GM23338 (cell line): Measurements from ENCODE around the gene ANAPC7. TPM values are rescaled to one million over a fixed set of nuclear protein-coding genes. Genes with fewer than 3 reads are reported as not detected.

Experiments
- ATAC-seq: fragments of 200-7000 bp; cut with Tn5 transposase; 3 replicates; pipeline ENCODE4 v1.9.1; 2020
- DNase-seq: peaks from one replicate; pipeline ENCODE4 v3.0.0-alpha.2; 2015; ENCODE audit warnings: low spot score
- H2AFZ ChIP-seq: fragments of 200-600 bp; sonication (generic); 2 replicates; pipeline ENCODE4 v1.8.0; 2016; ENCODE audit warnings: antibody characterized with exemption, mild to moderate bottlenecking, moderate library complexity
- H3F3A ChIP-seq: fragments of 200-600 bp; sonication (generic); replicated peaks from 2 replicates; pipeline ENCODE4 v1.8.0; 2017; ENCODE audit warnings: antibody characterized with exemption, mixed run types, low read depth
- H3K27ac ChIP-seq: fragments of 200-600 bp; sonication (generic); 2 replicates; pipeline ENCODE4 v1.6.1; 2016; ENCODE audit warnings: low read depth
- H3K27me3 ChIP-seq: fragments of 200-600 bp; sonication (generic); 2 replicates; pipeline ENCODE4 v1.8.0; 2016; ENCODE audit warnings: mild to moderate bottlenecking, mixed run types, moderate library complexity; ENCODE audit not compliant: insufficient read depth
- H3K36me3 ChIP-seq: fragments of 200-600 bp; sonication (generic); 2 replicates; pipeline ENCODE4 v1.8.0; 2016; ENCODE audit warnings: mild to moderate bottlenecking; ENCODE audit not compliant: insufficient read depth
- H3K4me1 ChIP-seq: fragments of 200-600 bp; sonication (generic); 2 replicates; pipeline ENCODE4 v1.8.0; 2016; ENCODE audit warnings: mild to moderate bottlenecking, moderate library complexity; ENCODE audit not compliant: insufficient read depth
- H3K4me2 ChIP-seq: fragments of 200-600 bp; sonication (generic); 2 replicates; pipeline ENCODE4 v1.7.1; 2017; ENCODE audit warnings: mixed run types
- H3K4me3 ChIP-seq: fragments of 200-600 bp; sonication (generic); 2 replicates; pipeline ENCODE4 v1.6.1; 2016; ENCODE audit warnings: mixed run types
- H3K79me2 ChIP-seq: fragments of 200-600 bp; sonication (generic); replicated peaks from 2 replicates; pipeline ENCODE4 v1.8.0; 2017; ENCODE audit warnings: mild to moderate bottlenecking; ENCODE audit not compliant: insufficient read depth
- H3K9me2 ChIP-seq: fragments of 200-600 bp; sonication (generic); 2 replicates; pipeline ENCODE4 v1.8.0; 2017; ENCODE audit not compliant: insufficient read depth
- H4K20me1 ChIP-seq: fragments of 200-600 bp; sonication (generic); replicated peaks from 2 replicates; pipeline ENCODE4 v1.8.0; 2017; ENCODE audit warnings: mild to moderate bottlenecking; ENCODE audit not compliant: insufficient read depth
- H3K27ac Mint-ChIP-seq: 2 replicates; pipeline ENCODE4 v1.8.0; 2020; ENCODE audit warnings: inconsistent platforms, mild to moderate bottlenecking, moderate library complexity, mixed read lengths
- H3K27me3 Mint-ChIP-seq: 3 replicates; pipeline ENCODE4 v1.8.0; 2022; ENCODE audit warnings: low read depth, mild to moderate bottlenecking, moderate library complexity, mixed read lengths, inconsistent platforms; ENCODE audit not compliant: insufficient read depth, poor library complexity
- H3K36me3 Mint-ChIP-seq: 3 replicates; pipeline ENCODE4 v1.8.0; 2021; ENCODE audit warnings: low read depth, mild to moderate bottlenecking, inconsistent platforms, moderate library complexity, mixed read lengths
- H3K4me1 Mint-ChIP-seq: 3 replicates; pipeline ENCODE4 v1.8.0; 2020; ENCODE audit warnings: mild to moderate bottlenecking, inconsistent platforms, mixed read lengths
- H3K4me3 Mint-ChIP-seq: 3 replicates; pipeline ENCODE4 v1.8.0; 2021; ENCODE audit warnings: moderate library complexity, mild to moderate bottlenecking, inconsistent platforms, mixed read lengths
- H3K9me3 Mint-ChIP-seq: 3 replicates; pipeline ENCODE4 v1.8.0; 2020; ENCODE audit warnings: moderate library complexity, mild to moderate bottlenecking, inconsistent platforms, mixed read lengths
- CREB1 ChIP-seq: fragments of 250-450 bp; sonication (Bioruptor Pico); IDR thresholded peaks from 2 replicates; pipeline ENCODE4 v1.5.0; 2020; ENCODE audit warnings: low read depth, mild to moderate bottlenecking, moderate library complexity
- EZH2 ChIP-seq: fragments of 200-600 bp; sonication (generic); IDR thresholded peaks from one replicate; pipeline ENCODE4 v1.8.0; 2017; ENCODE audit warnings: antibody characterized with exemption, mild to moderate bottlenecking, low read depth; ENCODE audit not compliant: unreplicated experiment
- EZH2phosphoT487 ChIP-seq: fragments of 200-600 bp; sonication (generic); IDR thresholded peaks from one replicate; pipeline ENCODE4 v1.8.1; 2018; ENCODE audit warnings: antibody characterized with exemption; ENCODE audit not compliant: unreplicated experiment
- JUNB ChIP-seq: IDR thresholded peaks from one replicate; pipeline ENCODE4 v1.6.1; 2016; ENCODE audit warnings: antibody characterized with exemption; ENCODE audit not compliant: unreplicated experiment
- NANOG ChIP-seq: IDR thresholded peaks from 2 replicates; pipeline ENCODE4 v1.6.1; 2016; ENCODE audit warnings: antibody characterized with exemption, borderline replicate concordance
- POLR2AphosphoS5 ChIP-seq: IDR thresholded peaks from 2 replicates; pipeline ENCODE4 v1.6.1; 2016; ENCODE audit warnings: antibody characterized with exemption, low read depth
- STAT1 ChIP-seq: IDR thresholded peaks from one replicate; pipeline ENCODE4 v1.6.1; 2016; ENCODE audit warnings: antibody characterized with exemption; ENCODE audit not compliant: unreplicated experiment
- ZNF114 ChIP-seq: fragments of 250-450 bp; sonication (Bioruptor Pico); IDR thresholded peaks from 2 replicates; pipeline ENCODE4 v1.5.0; 2020; ENCODE audit warnings: mild to moderate bottlenecking, moderate library complexity
- ZNF331 ChIP-seq: fragments of 250-450 bp; sonication (Bioruptor Pico); IDR thresholded peaks from 2 replicates; pipeline ENCODE4 v1.5.0; 2020; ENCODE audit warnings: low read depth, mild to moderate bottlenecking, moderate library complexity
- polyA plus RNA-seq: library from polyadenylated mRNA; unstranded; fragments of >200 nt; fragmentation: Nextera tagmentation; extraction: Ambion mirVana; gene quantifications from 2 replicates; pipeline ENCODE4 v1.2.1, GENCODE V29; 2016
- total RNA-seq: library from RNA; depleted of rRNA; stranded (reverse); fragments of >200 nt; shearing (Covaris generic); gene quantifications from 2 replicates; pipeline ENCODE4 v1.2.3, GENCODE V29; 2014
- TF ChIP-seq, protein P1 (sequence below): IDR thresholded peaks from one replicate; pipeline ENCODE4 v1.6.1; 2018; ENCODE audit warnings: antibody characterized with exemption; ENCODE audit not compliant: unreplicated experiment
- TF ChIP-seq, protein P2 (sequence below), 2 experiments: fragments of 200-600 bp in 1 of 2; sonication (generic) in 1 of 2; conservative IDR thresholded peaks; 2 replicates each; pipeline versions ENCODE4 v1.5.1 to v1.6.1; 2016 to 2017; ENCODE audit warnings: antibody characterized with exemption in 2 of 2, low read depth in 2 of 2, mild to moderate bottlenecking in 2 of 2, moderate library complexity in 1 of 2
- TF ChIP-seq, protein P3 (sequence below): IDR thresholded peaks from 2 replicates; pipeline ENCODE4 v1.6.1; 2016; ENCODE audit warnings: antibody characterized with exemption
- TF ChIP-seq, protein P4 (sequence below): fragments of 250-450 bp; sonication (Bioruptor Pico); IDR thresholded peaks from 2 replicates; pipeline ENCODE4 v1.5.0; 2020; ENCODE audit warnings: mild to moderate bottlenecking, moderate library complexity

ANAPC7 gene
- total and polyA plus RNA-seq, 2 experiments from 2014 or later: 71.0 to 99.3 TPM

DNA sequence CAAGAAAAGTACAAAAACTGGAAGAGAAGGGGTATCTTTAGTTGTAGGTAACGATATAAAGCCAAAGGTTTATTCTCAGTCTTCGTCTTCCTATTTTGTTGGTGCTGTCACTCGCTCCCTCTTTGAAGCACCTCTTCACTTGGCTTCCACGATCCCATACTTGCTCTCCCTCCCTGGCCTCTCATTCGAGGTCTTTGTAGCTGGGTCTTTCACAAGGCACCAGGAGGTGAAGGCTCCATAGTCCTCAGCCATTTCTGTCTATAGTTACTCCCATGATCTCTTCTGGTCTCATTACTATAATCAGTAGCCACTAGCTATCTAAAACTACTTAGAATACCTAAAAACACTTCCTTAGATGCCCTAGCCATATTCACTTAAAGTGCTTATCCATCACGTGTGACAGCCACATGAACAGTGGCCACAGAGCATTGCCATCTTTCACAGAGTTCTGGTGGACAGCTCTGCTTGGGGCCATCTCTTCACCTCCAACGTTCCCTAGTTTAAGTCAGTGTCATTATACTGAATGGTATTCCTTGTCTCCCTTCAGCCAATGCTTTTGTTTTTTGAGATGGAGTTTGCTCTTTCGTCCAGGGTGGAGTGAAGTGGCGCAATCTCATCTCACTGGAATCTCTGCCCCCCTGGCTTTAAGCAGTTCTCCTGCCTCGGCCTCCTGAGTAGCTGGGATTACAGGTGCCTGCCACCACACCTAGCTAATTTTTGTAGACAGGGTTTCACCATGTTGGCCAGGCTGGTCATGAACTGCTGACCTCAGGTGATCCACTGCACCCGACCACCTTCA lies 65.4 kb downstream of the ANAPC7 start:
- H2AFZ ChIP-seq: no peak overlapping the region
- no peaks in the 10 kb centered on the region for H3K4me1 ChIP-seq
- H3K9me2 ChIP-seq: no peaks in the 10 kb centered on the region
- no peak for DNase-seq
- Mint-ChIP-seq H3K4me3 (no peak overlapping the region), H3K36me3 (peaks cover 99% of the 10 kb centered on the region), H3K27me3 (no peaks in the 10 kb centered on the region), H3K27ac (no peak overlapping the region), H3K9me3 (no peaks in the 10 kb centered on the region; the same call in 2 of the 3 replicates), H3K4me1 (peaks cover 6% of the 10 kb centered on the region)
- TF ChIP-seq NANOG (no peak), CREB1 (CRISPR knock-in tag) (no peak), JUNB (no peak), EZH2 (no peak), EZH2phosphoT487 (no peak), ZNF331 (no peak), ZNF114 (CRISPR knock-in tag) (no peak), POLR2AphosphoS5 (no peak), STAT1 (no peak)
- TF ChIP-seq, protein P1, sequence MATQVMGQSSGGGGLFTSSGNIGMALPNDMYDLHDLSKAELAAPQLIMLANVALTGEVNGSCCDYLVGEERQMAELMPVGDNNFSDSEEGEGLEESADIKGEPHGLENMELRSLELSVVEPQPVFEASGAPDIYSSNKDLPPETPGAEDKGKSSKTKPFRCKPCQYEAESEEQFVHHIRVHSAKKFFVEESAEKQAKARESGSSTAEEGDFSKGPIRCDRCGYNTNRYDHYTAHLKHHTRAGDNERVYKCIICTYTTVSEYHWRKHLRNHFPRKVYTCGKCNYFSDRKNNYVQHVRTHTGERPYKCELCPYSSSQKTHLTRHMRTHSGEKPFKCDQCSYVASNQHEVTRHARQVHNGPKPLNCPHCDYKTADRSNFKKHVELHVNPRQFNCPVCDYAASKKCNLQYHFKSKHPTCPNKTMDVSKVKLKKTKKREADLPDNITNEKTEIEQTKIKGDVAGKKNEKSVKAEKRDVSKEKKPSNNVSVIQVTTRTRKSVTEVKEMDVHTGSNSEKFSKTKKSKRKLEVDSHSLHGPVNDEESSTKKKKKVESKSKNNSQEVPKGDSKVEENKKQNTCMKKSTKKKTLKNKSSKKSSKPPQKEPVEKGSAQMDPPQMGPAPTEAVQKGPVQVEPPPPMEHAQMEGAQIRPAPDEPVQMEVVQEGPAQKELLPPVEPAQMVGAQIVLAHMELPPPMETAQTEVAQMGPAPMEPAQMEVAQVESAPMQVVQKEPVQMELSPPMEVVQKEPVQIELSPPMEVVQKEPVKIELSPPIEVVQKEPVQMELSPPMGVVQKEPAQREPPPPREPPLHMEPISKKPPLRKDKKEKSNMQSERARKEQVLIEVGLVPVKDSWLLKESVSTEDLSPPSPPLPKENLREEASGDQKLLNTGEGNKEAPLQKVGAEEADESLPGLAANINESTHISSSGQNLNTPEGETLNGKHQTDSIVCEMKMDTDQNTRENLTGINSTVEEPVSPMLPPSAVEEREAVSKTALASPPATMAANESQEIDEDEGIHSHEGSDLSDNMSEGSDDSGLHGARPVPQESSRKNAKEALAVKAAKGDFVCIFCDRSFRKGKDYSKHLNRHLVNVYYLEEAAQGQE: no peak
- TF ChIP-seq, protein P2, sequence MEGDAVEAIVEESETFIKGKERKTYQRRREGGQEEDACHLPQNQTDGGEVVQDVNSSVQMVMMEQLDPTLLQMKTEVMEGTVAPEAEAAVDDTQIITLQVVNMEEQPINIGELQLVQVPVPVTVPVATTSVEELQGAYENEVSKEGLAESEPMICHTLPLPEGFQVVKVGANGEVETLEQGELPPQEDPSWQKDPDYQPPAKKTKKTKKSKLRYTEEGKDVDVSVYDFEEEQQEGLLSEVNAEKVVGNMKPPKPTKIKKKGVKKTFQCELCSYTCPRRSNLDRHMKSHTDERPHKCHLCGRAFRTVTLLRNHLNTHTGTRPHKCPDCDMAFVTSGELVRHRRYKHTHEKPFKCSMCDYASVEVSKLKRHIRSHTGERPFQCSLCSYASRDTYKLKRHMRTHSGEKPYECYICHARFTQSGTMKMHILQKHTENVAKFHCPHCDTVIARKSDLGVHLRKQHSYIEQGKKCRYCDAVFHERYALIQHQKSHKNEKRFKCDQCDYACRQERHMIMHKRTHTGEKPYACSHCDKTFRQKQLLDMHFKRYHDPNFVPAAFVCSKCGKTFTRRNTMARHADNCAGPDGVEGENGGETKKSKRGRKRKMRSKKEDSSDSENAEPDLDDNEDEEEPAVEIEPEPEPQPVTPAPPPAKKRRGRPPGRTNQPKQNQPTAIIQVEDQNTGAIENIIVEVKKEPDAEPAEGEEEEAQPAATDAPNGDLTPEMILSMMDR (conservative IDR thresholded peaks at IDR 0.05; ENCODE audit: low read depth in 2 of 2): no peak
- TF ChIP-seq, protein P3, sequence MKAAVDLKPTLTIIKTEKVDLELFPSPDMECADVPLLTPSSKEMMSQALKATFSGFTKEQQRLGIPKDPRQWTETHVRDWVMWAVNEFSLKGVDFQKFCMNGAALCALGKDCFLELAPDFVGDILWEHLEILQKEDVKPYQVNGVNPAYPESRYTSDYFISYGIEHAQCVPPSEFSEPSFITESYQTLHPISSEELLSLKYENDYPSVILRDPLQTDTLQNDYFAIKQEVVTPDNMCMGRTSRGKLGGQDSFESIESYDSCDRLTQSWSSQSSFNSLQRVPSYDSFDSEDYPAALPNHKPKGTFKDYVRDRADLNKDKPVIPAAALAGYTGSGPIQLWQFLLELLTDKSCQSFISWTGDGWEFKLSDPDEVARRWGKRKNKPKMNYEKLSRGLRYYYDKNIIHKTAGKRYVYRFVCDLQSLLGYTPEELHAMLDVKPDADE: no peak
- TF ChIP-seq, protein P4, sequence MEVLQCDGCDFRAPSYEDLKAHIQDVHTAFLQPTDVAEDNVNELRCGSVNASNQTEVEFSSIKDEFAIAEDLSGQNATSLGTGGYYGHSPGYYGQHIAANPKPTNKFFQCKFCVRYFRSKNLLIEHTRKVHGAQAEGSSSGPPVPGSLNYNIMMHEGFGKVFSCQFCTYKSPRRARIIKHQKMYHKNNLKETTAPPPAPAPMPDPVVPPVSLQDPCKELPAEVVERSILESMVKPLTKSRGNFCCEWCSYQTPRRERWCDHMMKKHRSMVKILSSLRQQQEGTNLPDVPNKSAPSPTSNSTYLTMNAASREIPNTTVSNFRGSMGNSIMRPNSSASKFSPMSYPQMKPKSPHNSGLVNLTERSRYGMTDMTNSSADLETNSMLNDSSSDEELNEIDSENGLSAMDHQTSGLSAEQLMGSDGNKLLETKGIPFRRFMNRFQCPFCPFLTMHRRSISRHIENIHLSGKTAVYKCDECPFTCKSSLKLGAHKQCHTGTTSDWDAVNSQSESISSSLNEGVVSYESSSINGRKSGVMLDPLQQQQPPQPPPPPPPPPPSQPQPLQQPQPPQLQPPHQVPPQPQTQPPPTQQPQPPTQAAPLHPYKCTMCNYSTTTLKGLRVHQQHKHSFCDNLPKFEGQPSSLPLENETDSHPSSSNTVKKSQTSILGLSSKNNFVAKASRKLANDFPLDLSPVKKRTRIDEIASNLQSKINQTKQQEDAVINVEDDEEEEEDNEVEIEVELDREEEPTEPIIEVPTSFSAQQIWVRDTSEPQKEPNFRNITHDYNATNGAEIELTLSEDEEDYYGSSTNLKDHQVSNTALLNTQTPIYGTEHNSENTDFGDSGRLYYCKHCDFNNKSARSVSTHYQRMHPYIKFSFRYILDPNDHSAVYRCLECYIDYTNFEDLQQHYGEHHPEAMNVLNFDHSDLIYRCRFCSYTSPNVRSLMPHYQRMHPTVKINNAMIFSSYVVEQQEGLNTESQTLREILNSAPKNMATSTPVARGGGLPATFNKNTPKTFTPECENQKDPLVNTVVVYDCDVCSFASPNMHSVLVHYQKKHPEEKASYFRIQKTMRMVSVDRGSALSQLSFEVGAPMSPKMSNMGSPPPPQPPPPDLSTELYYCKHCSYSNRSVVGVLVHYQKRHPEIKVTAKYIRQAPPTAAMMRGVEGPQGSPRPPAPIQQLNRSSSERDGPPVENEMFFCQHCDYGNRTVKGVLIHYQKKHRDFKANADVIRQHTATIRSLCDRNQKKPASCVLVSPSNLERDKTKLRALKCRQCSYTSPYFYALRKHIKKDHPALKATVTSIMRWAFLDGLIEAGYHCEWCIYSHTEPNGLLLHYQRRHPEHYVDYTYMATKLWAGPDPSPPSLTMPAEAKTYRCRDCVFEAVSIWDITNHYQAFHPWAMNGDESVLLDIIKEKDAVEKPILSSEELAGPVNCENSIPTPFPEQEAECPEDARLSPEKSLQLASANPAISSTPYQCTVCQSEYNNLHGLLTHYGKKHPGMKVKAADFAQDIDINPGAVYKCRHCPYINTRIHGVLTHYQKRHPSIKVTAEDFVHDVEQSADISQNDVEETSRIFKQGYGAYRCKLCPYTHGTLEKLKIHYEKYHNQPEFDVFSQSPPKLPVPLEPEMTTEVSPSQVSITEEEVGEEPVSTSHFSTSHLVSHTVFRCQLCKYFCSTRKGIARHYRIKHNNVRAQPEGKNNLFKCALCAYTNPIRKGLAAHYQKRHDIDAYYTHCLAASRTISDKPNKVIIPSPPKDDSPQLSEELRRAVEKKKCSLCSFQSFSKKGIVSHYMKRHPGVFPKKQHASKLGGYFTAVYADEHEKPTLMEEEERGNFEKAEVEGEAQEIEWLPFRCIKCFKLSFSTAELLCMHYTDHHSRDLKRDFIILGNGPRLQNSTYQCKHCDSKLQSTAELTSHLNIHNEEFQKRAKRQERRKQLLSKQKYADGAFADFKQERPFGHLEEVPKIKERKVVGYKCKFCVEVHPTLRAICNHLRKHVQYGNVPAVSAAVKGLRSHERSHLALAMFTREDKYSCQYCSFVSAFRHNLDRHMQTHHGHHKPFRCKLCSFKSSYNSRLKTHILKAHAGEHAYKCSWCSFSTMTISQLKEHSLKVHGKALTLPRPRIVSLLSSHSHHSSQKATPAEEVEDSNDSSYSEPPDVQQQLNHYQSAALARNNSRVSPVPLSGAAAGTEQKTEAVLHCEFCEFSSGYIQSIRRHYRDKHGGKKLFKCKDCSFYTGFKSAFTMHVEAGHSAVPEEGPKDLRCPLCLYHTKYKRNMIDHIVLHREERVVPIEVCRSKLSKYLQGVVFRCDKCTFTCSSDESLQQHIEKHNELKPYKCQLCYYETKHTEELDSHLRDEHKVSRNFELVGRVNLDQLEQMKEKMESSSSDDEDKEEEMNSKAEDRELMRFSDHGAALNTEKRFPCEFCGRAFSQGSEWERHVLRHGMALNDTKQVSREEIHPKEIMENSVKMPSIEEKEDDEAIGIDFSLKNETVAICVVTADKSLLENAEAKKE (CRISPR knock-in tag): no peak
- H3K79me2 ChIP-seq: peaks cover 5% of the 10 kb centered on the region; the same call in 1 of the 2 replicates
- H3K27me3 ChIP-seq: no peaks in the 10 kb centered on the region
- peaks cover 45% of the 10 kb centered on the region for H4K20me1 ChIP-seq
- no peak overlapping the region for H3K4me2 ChIP-seq
- no peak for ATAC-seq
- peaks cover 23% of the 10 kb centered on the region for H3F3A ChIP-seq
- peaks cover 88% of the 10 kb centered on the region for H3K36me3 ChIP-seq
- H3K4me3 ChIP-seq: no peak overlapping the region
- 0 out of 2 replicates have a peak overlapping the region, but pooled peaks have one; percentile 45 for H3K27ac ChIP-seq
